Karpas-422 (cell line): ENCODE measurements around the gene STAT5B. TPM values are rescaled to one million over a fixed set of nuclear protein-coding genes. Genes with fewer than 3 reads are reported as not detected.
A peak's percentile ranks its signal among the peaks of the same experiment; 100 is the strongest.
"Not testable (repeated sequence)": the region's sequence is repeated elsewhere in the genome, so short reads cannot be mapped to it uniquely, and the experiment has no call there.

Experiments
- DNase-seq: peaks from one replicate; pipeline ENCODE4 v3.0.0-alpha.2; 2015
- H2AFZ ChIP-seq: fragments of 200-600 bp; sonication (generic); 2 replicates; pipeline ENCODE4 v1.6.1; 2014; ENCODE audit warnings: antibody characterized with exemption, low read length, mixed read lengths
- H3K27ac ChIP-seq: fragments of 200-600 bp; sonication (generic); 2 replicates; pipeline ENCODE4 v1.5.1; 2014; ENCODE audit warnings: mild to moderate bottlenecking, low read length, moderate library complexity
- H3K27me3 ChIP-seq: fragments of 200-600 bp; sonication (generic); 2 replicates; pipeline ENCODE4 v1.6.1; 2014; ENCODE audit warnings: low read length, mixed read lengths
- H3K36me3 ChIP-seq: fragments of 200-600 bp; sonication (generic); 2 replicates; pipeline ENCODE4 v1.6.1; 2014; ENCODE audit warnings: low read length, mixed read lengths; ENCODE audit not compliant: insufficient read depth
- H3K4me1 ChIP-seq: fragments of 200-600 bp; sonication (generic); 2 replicates; pipeline ENCODE4 v1.6.1; 2014; ENCODE audit warnings: mild to moderate bottlenecking, low read length, mixed read lengths
- H3K4me2 ChIP-seq: fragments of 200-600 bp; sonication (generic); 2 replicates; pipeline ENCODE4 v1.6.1; 2014; ENCODE audit warnings: low read length, low read depth, mild to moderate bottlenecking; ENCODE audit not compliant: poor library complexity, severe bottlenecking
- H3K4me3 ChIP-seq: fragments of 200-600 bp; sonication (generic); 2 replicates; pipeline ENCODE4 v1.5.1; 2014; ENCODE audit warnings: mild to moderate bottlenecking, antibody characterized with exemption, low read length, mixed read lengths
- H3K79me2 ChIP-seq: fragments of 200-600 bp; sonication (generic); 2 replicates; pipeline ENCODE4 v1.6.1; 2014; ENCODE audit warnings: mild to moderate bottlenecking, low read length, mixed read lengths
- H3K9ac ChIP-seq: fragments of 200-600 bp; sonication (generic); 2 replicates; pipeline ENCODE4 v1.6.0; 2014; ENCODE audit warnings: low read length
- H3K9me2 ChIP-seq: fragments of 200-600 bp; sonication (generic), shearing (Covaris generic); replicated peaks from 2 replicates; pipeline ENCODE4 v1.6.0; 2014; ENCODE audit warnings: mild to moderate bottlenecking, low read length, moderate library complexity; ENCODE audit not compliant: insufficient read depth
- H3K9me3 ChIP-seq: fragments of 300-700, 200-600 bp; sonication (generic); 2 replicates; pipeline ENCODE4 v1.6.1; 2014; ENCODE audit warnings: low read length, mixed read lengths
- H4K20me1 ChIP-seq: fragments of 200-600 bp; sonication (generic); 2 replicates; pipeline ENCODE4 v1.6.1; 2014; ENCODE audit warnings: mild to moderate bottlenecking, antibody characterized with exemption, low read length, low read depth; ENCODE audit not compliant: insufficient read depth
- total RNA-seq: library from RNA; depleted of rRNA; stranded (reverse); fragments of >200 nt; shearing (Covaris generic); gene quantifications from 2 replicates; pipeline ENCODE4 v1.2.3, GENCODE V29; 2014; ENCODE audit warnings: low replicate concordance

The STAT5B gene
- total RNA-seq, 1 experiment from 2014 or later, result 110 TPM

GRCh38 chr17:42239576-42239975 lies 36.6 kb downstream of the STAT5B start:
- not testable (repeated sequence) for H3K4me3 ChIP-seq, H3K36me3 ChIP-seq, H3K9ac ChIP-seq, H3K27ac ChIP-seq, H3K27me3 ChIP-seq, H4K20me1 ChIP-seq, H3K4me2 ChIP-seq, DNase-seq, H3K9me3 ChIP-seq, H2AFZ ChIP-seq, H3K4me1 ChIP-seq, H3K9me2 ChIP-seq
- peaks cover 97% of the 10 kb centered on the region for H3K79me2 ChIP-seq

- no peak overlapping the region for H3K4me2 ChIP-seq
- H3K79me2 ChIP-seq, result peaks cover 98% of the 10 kb centered on the region
- H3K9me3 ChIP-seq, result no peaks in the 10 kb centered on the region
Observed at GRCh38 chr17:42236760-42237159, 39.4 kb downstream of the STAT5B start.

GRCh38 chr17:42233994-42234393 lies 42.2 kb downstream of the STAT5B start:
- Histone ChIP-seq H4K20me1 (no peaks in the 10 kb centered on the region), H3K79me2 (peaks cover 85% of the 10 kb centered on the region), H3K4me3 (no peak overlapping the region)

More at GRCh38 chr17:42236760-42237159, 39.4 kb downstream of the STAT5B start:
- no peak overlapping the region for H3K9ac ChIP-seq
- H3K27me3 ChIP-seq, result no peaks in the 10 kb centered on the region
- peaks cover 14% of the 10 kb centered on the region for H3K4me1 ChIP-seq
- H3K4me3 ChIP-seq, result no peak overlapping the region
- no peak for DNase-seq
- 0 out of 2 replicates have a peak, but pooled peaks cover 4% of the 10 kb centered on the region for H4K20me1 ChIP-seq
- no peak overlapping the region for H2AFZ ChIP-seq
- H3K36me3 ChIP-seq, result peaks cover 8% of the 10 kb centered on the region; the same call in 1 of the 2 replicates
- no peaks in the 10 kb centered on the region for H3K9me2 ChIP-seq
- H3K27ac ChIP-seq, result no peak overlapping the region

GRCh38 chr17:42233156-42233555 lies 43.0 kb downstream of the STAT5B start:
- H3K9ac ChIP-seq, result no peak overlapping the region
- H4K20me1 ChIP-seq, result no peaks in the 10 kb centered on the region
- no peaks in the 10 kb centered on the region for H3K27me3 ChIP-seq
- H3K4me3 ChIP-seq, result no peak overlapping the region
- peaks cover 14% of the 10 kb centered on the region; the same call in 1 of the 2 replicates for H3K36me3 ChIP-seq
- no peak for DNase-seq
- no peak overlapping the region for H2AFZ ChIP-seq
- peaks cover 22% of the 10 kb centered on the region for H3K4me1 ChIP-seq
- peaks cover 79% of the 10 kb centered on the region for H3K79me2 ChIP-seq
- no peaks in the 10 kb centered on the region for H3K9me3 ChIP-seq
- no peaks in the 10 kb centered on the region for H3K9me2 ChIP-seq
- no peak overlapping the region for H3K27ac ChIP-seq
- no peak overlapping the region for H3K4me2 ChIP-seq

More at GRCh38 chr17:42233994-42234393, 42.2 kb downstream of the STAT5B start:
- Histone ChIP-seq H3K4me1 (peaks cover 18% of the 10 kb centered on the region), H3K9me2 (no peaks in the 10 kb centered on the region), H3K4me2 (no peak overlapping the region), H3K36me3 (peaks cover 14% of the 10 kb centered on the region; the same call in 1 of the 2 replicates), H3K9me3 (no peaks in the 10 kb centered on the region), H2AFZ (no peak overlapping the region), H3K9ac (no peak overlapping the region), H3K27ac (peak overlapping the region; percentile 33), H3K27me3 (no peaks in the 10 kb centered on the region)
- no peak for DNase-seq

- peak; percentile 38 for DNase-seq
- Histone ChIP-seq H2AFZ (no peak overlapping the region), H3K9me2 (no peaks in the 10 kb centered on the region), H3K36me3 (peaks cover 18% of the 10 kb centered on the region; the same call in 1 of the 2 replicates), H3K4me3 (no peak overlapping the region), H3K79me2 (peaks cover 61% of the 10 kb centered on the region), H3K27me3 (no peaks in the 10 kb centered on the region), H3K4me1 (peaks cover 33% of the 10 kb centered on the region), H4K20me1 (no peaks in the 10 kb centered on the region), H3K4me2 (no peak overlapping the region), H3K9ac (no peak overlapping the region), H3K9me3 (no peaks in the 10 kb centered on the region), H3K27ac (0 out of 2 replicates have a peak overlapping the region, but pooled peaks have one; percentile 4)
Observed at GRCh38 chr17:42230225-42230624, 46.0 kb downstream of the STAT5B start.

GRCh38 chr17:42227849-42228700 lies 48.1 kb downstream of the STAT5B start:
- no peaks in the 10 kb centered on the region for H3K27me3 ChIP-seq
- no peaks in the 10 kb centered on the region for H3K9me3 ChIP-seq
- H3K9me2 ChIP-seq, result no peaks in the 10 kb centered on the region
- H3K4me1 ChIP-seq, result peaks cover 19% of the 10 kb centered on the region
- no peak overlapping the region for H2AFZ ChIP-seq
- H3K4me3 ChIP-seq, result no peak overlapping the region
- no peak overlapping the region for H3K9ac ChIP-seq
- no peak overlapping the region for H3K4me2 ChIP-seq
- H3K36me3 ChIP-seq, result peaks cover 25% of the 10 kb centered on the region
- peak; percentile 34 for DNase-seq
- H4K20me1 ChIP-seq, result no peaks in the 10 kb centered on the region
- H3K79me2 ChIP-seq, result peaks cover 40% of the 10 kb centered on the region
- H3K27ac ChIP-seq, result peak overlapping the region; percentile 51

- no peak overlapping the region for H3K9ac ChIP-seq
- H3K9me2 ChIP-seq, result no peaks in the 10 kb centered on the region
- peaks cover 26% of the 10 kb centered on the region for H3K79me2 ChIP-seq
- peaks cover 20% of the 10 kb centered on the region for H3K36me3 ChIP-seq
- H3K4me1 ChIP-seq, result peaks cover 19% of the 10 kb centered on the region
- no peaks in the 10 kb centered on the region for H4K20me1 ChIP-seq
- H3K4me2 ChIP-seq, result no peak overlapping the region
- no peaks in the 10 kb centered on the region for H3K9me3 ChIP-seq
- H3K27ac ChIP-seq, result no peak overlapping the region
- H2AFZ ChIP-seq, result no peak overlapping the region
- DNase-seq, result no peak
- H3K4me3 ChIP-seq, result no peak overlapping the region
- H3K27me3 ChIP-seq, result no peaks in the 10 kb centered on the region
Observed at GRCh38 chr17:42225646-42226045, 50.5 kb downstream of the STAT5B start.

- Histone ChIP-seq H3K36me3 (peaks cover 20% of the 10 kb centered on the region), H3K4me1 (peaks cover 15% of the 10 kb centered on the region), H3K9me3 (no peaks in the 10 kb centered on the region), H3K27ac (no peak overlapping the region), H3K4me2 (no peak overlapping the region), H4K20me1 (no peaks in the 10 kb centered on the region), H3K27me3 (no peaks in the 10 kb centered on the region), H3K9me2 (no peaks in the 10 kb centered on the region), H3K4me3 (no peak overlapping the region), H3K9ac (no peak overlapping the region), H3K79me2 (peaks cover 20% of the 10 kb centered on the region), H2AFZ (no peak overlapping the region)
- peak; percentile 37 for DNase-seq
Observed at GRCh38 chr17:42224651-42225050, 51.5 kb downstream of the STAT5B start.
